Esophagus squamous epithelium (tissue), 4 donors: ENCODE results near the gene LHPP.

Experiments used
- CTCF ChIP-seq, 6 experiments: fragments of 450-650 bp in 4 of 6; fragments of 200-600 bp in 2 of 6; sonication (generic) in 2 of 6; IDR thresholded peaks; one replicate each; pipeline ENCODE4 v1.5.1; 2016 to 2019; ENCODE audit warnings: antibody characterized with exemption in 6 of 6, mild to moderate bottlenecking in 4 of 6, moderate library complexity in 4 of 6
- POLR2A ChIP-seq, 4 donors: fragments of 450-650 bp; IDR thresholded peaks; one replicate each; pipeline ENCODE4 v1.6.1; 2017; ENCODE audit warnings: antibody characterized with exemption in 4 of 4, mild to moderate bottlenecking in 4 of 4, moderate library complexity in 3 of 4

GRCh38 chr10:124530816-124531215 lies 69.2 kb downstream of the LHPP start:
- TF ChIP-seq CTCF (IDR thresholded peaks at IDR 0.05): no peak
- no peak for TF ChIP-seq POLR2A (IDR thresholded peaks at IDR 0.05)
